ENCODE measurements around the gene MAN1C1. TPM values are rescaled to one million over a fixed set of nuclear protein-coding genes. Genes with fewer than 3 reads are reported as not detected.
A peak's percentile ranks its signal among the peaks of the same experiment; 100 is the strongest.
"Not testable (repeated sequence)": the region's sequence is repeated elsewhere in the genome, so short reads cannot be mapped to it uniquely, and the experiment has no call there.

The MAN1C1 gene
- total and polyA plus RNA-seq, 9 donors = 5.2 to 17.4 (median 12.2) TPM

GRCh38 chr1:25581764-25582163, 34.8 kb upstream of the MAN1C1 start:
- Histone ChIP-seq H3K9me3 (replicated peaks; ENCODE audit: control insufficient read depth, low read depth, low read length) (no peaks in the 10 kb centered on the region), H3K4me1 (ENCODE audit: control insufficient read depth, insufficient read depth, low read length) (peaks cover 39% of the 10 kb centered on the region), H3K27me3 (ENCODE audit: control insufficient read depth, insufficient read depth, low read length) (no peaks in the 10 kb centered on the region), H3K4me3 (ENCODE audit: low read length) (no peak overlapping the region), H3K27ac (ENCODE audit: low read length) (no peak overlapping the region), H3K36me3 (ENCODE audit: control insufficient read depth, insufficient read depth, low read length) (no peaks in the 10 kb centered on the region)
- 38% methylated on average over 5 of the region's 5 CpGs for WGBS (ENCODE audit: insufficient coverage)
- peak; percentile 43 for DNase-seq

GRCh38 chr1:25583519-25584370, 32.8 kb upstream of the MAN1C1 start:
- WGBS (ENCODE audit: insufficient coverage) = 27% methylated on average over 2 of the region's 14 CpGs
- no peak overlapping the region for H3K27ac ChIP-seq (ENCODE audit: low read length)
- no peaks in the 10 kb centered on the region for H3K36me3 ChIP-seq (ENCODE audit: control insufficient read depth, insufficient read depth, low read length)
- DNase-seq = no peak
- no peak overlapping the region for H3K4me3 ChIP-seq (ENCODE audit: low read length)
- H3K9me3 ChIP-seq (replicated peaks; ENCODE audit: control insufficient read depth, low read depth, low read length) = no peaks in the 10 kb centered on the region
- H3K4me1 ChIP-seq (ENCODE audit: control insufficient read depth, insufficient read depth, low read length) = peaks cover 37% of the 10 kb centered on the region
- no peaks in the 10 kb centered on the region for H3K27me3 ChIP-seq (ENCODE audit: control insufficient read depth, insufficient read depth, low read length)

- Histone ChIP-seq H3K9me3 (replicated peaks; ENCODE audit: control insufficient read depth, low read depth, low read length) (no peaks in the 10 kb centered on the region), H3K27ac (ENCODE audit: low read length) (no peak overlapping the region), H3K27me3 (ENCODE audit: control insufficient read depth, insufficient read depth, low read length) (no peaks in the 10 kb centered on the region), H3K36me3 (ENCODE audit: control insufficient read depth, insufficient read depth, low read length) (no peaks in the 10 kb centered on the region), H3K4me3 (ENCODE audit: low read length) (no peak overlapping the region), H3K4me1 (ENCODE audit: control insufficient read depth, insufficient read depth, low read length) (peaks cover 17% of the 10 kb centered on the region)
- 55% methylated on average over 6 of the region's 16 CpGs for WGBS (ENCODE audit: insufficient coverage)
- no peak for DNase-seq
Observed at GRCh38 chr1:25586181-25586588, 30.4 kb upstream of the MAN1C1 start.

DNA sequence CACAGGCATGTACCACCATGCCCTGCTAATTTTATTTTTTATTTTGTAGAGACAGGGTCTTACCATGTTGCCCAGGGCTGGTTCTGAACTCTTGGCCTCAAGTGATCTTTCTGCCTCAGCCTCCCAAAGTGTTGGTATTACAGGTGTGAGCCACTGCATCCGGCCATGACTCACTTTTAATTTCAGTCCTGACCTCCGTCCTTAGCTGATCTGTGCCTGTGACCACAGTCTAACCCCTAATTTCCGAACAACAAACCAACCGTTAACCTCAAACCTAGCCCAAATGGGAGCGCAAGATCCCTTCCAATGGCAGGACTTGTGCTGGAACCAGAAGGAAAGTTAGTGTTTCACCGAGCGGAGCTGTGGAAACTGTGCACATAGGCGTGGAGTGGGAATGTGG, 29.3 kb upstream of the MAN1C1 start:
- no peaks in the 10 kb centered on the region for H3K36me3 ChIP-seq (ENCODE audit: control insufficient read depth, insufficient read depth, low read length)
- peaks cover 10% of the 10 kb centered on the region for H3K4me1 ChIP-seq (ENCODE audit: control insufficient read depth, insufficient read depth, low read length)
- H3K4me3 ChIP-seq (ENCODE audit: low read length) = no peak overlapping the region
- no peaks in the 10 kb centered on the region for H3K27me3 ChIP-seq (ENCODE audit: control insufficient read depth, insufficient read depth, low read length)
- no peak for DNase-seq
- 95% methylated on average over 7 of the region's 8 CpGs for WGBS (ENCODE audit: insufficient coverage)
- H3K9me3 ChIP-seq (replicated peaks; ENCODE audit: control insufficient read depth, low read depth, low read length) = no peaks in the 10 kb centered on the region
- no peak overlapping the region for H3K27ac ChIP-seq (ENCODE audit: low read length)

- DNase-seq; H3K36me3 ChIP-seq (ENCODE audit: control insufficient read depth, insufficient read depth, low read length); H3K4me1 ChIP-seq (ENCODE audit: control insufficient read depth, insufficient read depth, low read length); H3K27ac ChIP-seq (ENCODE audit: low read length); H3K9me3 ChIP-seq (replicated peaks; ENCODE audit: control insufficient read depth, low read depth, low read length); H3K4me3 ChIP-seq (ENCODE audit: low read length); H3K27me3 ChIP-seq (ENCODE audit: control insufficient read depth, insufficient read depth, low read length): not testable (repeated sequence)
- WGBS (ENCODE audit: insufficient coverage) = 0% methylated on average over 1 of the region's 7 CpGs
Observed at GRCh38 chr1:25588224-25588623, 28.4 kb upstream of the MAN1C1 start.

DNA sequence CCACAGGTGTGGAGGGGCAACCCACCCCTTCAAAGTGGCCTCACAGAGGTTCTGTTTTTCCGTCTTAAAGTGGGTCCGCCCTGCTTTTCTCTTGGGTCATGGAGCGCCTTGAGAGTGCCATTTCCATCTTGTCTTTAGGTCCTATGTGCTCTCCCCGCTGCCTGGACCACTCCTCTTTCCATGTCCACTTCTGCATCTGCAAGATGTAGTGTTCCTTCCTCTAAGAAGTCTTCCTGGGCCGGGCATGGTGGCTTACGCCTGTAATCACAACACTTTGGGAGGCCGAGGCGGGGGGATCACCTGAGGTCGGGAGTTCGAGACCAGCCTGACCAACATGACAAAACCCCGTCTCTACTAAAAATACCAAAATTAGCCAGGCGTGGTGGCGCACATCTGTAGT, 27.8 kb upstream of the MAN1C1 start:
- not testable (repeated sequence) for H3K27ac ChIP-seq (ENCODE audit: low read length); H3K36me3 ChIP-seq (ENCODE audit: control insufficient read depth, insufficient read depth, low read length); DNase-seq; H3K27me3 ChIP-seq (ENCODE audit: control insufficient read depth, insufficient read depth, low read length); H3K9me3 ChIP-seq (replicated peaks; ENCODE audit: control insufficient read depth, low read depth, low read length); H3K4me3 ChIP-seq (ENCODE audit: low read length); H3K4me1 ChIP-seq (ENCODE audit: control insufficient read depth, insufficient read depth, low read length)
- WGBS (ENCODE audit: insufficient coverage) = 95% methylated on average over 6 of the region's 13 CpGs

- Histone ChIP-seq H3K4me1 (ENCODE audit: control insufficient read depth, insufficient read depth, low read length) (peaks cover 2% of the 10 kb centered on the region), H3K27me3 (ENCODE audit: control insufficient read depth, insufficient read depth, low read length) (no peaks in the 10 kb centered on the region), H3K27ac (ENCODE audit: low read length) (no peak overlapping the region), H3K4me3 (ENCODE audit: low read length) (no peak overlapping the region), H3K9me3 (replicated peaks; ENCODE audit: control insufficient read depth, low read depth, low read length) (no peaks in the 10 kb centered on the region), H3K36me3 (ENCODE audit: control insufficient read depth, insufficient read depth, low read length) (no peaks in the 10 kb centered on the region)
- 67% methylated on average over 4 of the region's 8 CpGs for WGBS (ENCODE audit: insufficient coverage)
- peak; percentile 55 for DNase-seq
Observed at GRCh38 chr1:25590096-25590824, 26.3 kb upstream of the MAN1C1 start.

DNA sequence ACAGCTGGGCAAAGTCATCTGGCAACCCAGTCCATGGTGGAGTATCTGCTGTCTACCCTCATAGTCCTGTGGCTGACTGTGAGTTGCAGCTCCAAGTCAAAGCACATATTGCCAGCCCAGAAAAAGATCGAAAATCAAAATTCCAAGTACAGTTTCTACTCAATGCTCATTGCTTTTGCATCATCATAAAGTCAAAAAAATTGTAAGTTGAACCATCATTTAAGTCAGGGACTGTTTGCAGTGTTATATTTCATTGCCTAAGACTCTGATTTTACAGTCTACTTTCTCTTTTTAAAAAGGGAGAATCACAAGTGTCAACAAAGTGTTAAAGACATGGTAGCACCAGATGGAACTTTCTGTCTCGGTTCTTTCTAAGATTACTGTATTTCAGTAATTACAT, 22.7 kb upstream of the MAN1C1 start:
- no CpG with 5 or more reads among the region's 2 CpGs for WGBS (ENCODE audit: insufficient coverage)
- H3K4me3 ChIP-seq (ENCODE audit: low read length) = no peak overlapping the region
- DNase-seq = no peak
- no peaks in the 10 kb centered on the region for H3K36me3 ChIP-seq (ENCODE audit: control insufficient read depth, insufficient read depth, low read length)
- no peaks in the 10 kb centered on the region for H3K27me3 ChIP-seq (ENCODE audit: control insufficient read depth, insufficient read depth, low read length)
- H3K9me3 ChIP-seq (replicated peaks; ENCODE audit: control insufficient read depth, low read depth, low read length) = peaks cover under 1% of the 10 kb centered on the region
- H3K27ac ChIP-seq (ENCODE audit: low read length) = no peak overlapping the region
- peaks cover 2% of the 10 kb centered on the region for H3K4me1 ChIP-seq (ENCODE audit: control insufficient read depth, insufficient read depth, low read length)

DNA sequence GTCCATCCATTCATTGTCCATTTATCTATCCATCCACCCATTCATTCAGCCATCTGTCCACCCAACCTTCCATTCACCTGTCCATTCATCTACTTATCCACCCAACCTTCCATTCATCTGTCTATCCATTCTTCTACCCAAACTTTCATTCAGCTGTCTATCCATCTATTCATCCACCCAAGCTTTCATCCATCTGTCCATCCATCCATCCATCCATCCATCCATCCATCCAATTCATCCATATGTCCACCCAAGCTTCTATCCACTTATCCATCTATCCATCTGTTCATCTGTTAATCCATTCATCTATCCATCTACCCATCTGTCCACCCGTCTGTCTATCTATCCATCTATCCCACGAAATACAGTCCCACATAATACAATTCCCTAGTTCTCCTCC, 21.6 kb upstream of the MAN1C1 start:
- DNase-seq = no peak
- no CpG with 5 or more reads among the region's 2 CpGs for WGBS (ENCODE audit: insufficient coverage)

DNA sequence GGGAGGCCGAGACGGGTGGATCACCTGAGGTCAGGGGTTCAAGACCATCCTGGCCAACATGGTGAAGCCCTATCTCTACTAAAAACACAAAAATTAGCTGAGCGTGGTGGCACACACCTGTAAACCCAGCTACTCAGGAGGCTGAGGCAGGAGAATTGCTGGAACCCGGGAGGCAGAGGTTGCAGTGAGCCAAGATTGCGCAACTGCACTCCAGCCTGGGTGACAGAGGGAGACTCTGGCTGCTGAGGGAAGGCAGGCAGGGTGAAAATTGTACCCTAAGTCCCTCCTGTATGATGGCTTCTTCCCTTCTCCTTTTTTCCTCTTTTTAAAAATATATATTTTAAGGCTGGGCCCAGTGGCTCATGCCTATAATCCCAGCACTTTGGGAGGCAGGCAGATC, 19.9 kb upstream of the MAN1C1 start:
- H3K27me3 ChIP-seq (ENCODE audit: control insufficient read depth, insufficient read depth, low read length) = not testable (repeated sequence)
- 89% methylated on average over 3 of the region's 5 CpGs for WGBS (ENCODE audit: insufficient coverage)

More for the DNA sequence above, 21.6 kb upstream of the MAN1C1 start:
- peaks cover 4% of the 10 kb centered on the region for H3K9me3 ChIP-seq (replicated peaks; ENCODE audit: control insufficient read depth, low read depth, low read length)
- H3K27me3 ChIP-seq (ENCODE audit: control insufficient read depth, insufficient read depth, low read length) = no peaks in the 10 kb centered on the region
- no peaks in the 10 kb centered on the region for H3K36me3 ChIP-seq (ENCODE audit: control insufficient read depth, insufficient read depth, low read length)
- no peak overlapping the region for H3K4me3 ChIP-seq (ENCODE audit: low read length)
- H3K27ac ChIP-seq (ENCODE audit: low read length) = no peak overlapping the region
- peaks cover 2% of the 10 kb centered on the region for H3K4me1 ChIP-seq (ENCODE audit: control insufficient read depth, insufficient read depth, low read length)

More for the DNA sequence above, 19.9 kb upstream of the MAN1C1 start:
- not testable (repeated sequence) for H3K4me3 ChIP-seq (ENCODE audit: low read length); H3K4me1 ChIP-seq (ENCODE audit: control insufficient read depth, insufficient read depth, low read length); H3K9me3 ChIP-seq (replicated peaks; ENCODE audit: control insufficient read depth, low read depth, low read length); H3K27ac ChIP-seq (ENCODE audit: low read length); H3K36me3 ChIP-seq (ENCODE audit: control insufficient read depth, insufficient read depth, low read length); DNase-seq
